OCI-M2 (cell line): Measurements from ENCODE around the gene MRPL4.

Experiments
- DNase-seq: peaks from one replicate; lab custom pipeline; 2025; ENCODE audit not compliant: unreplicated experiment; lab: John Stamatoyannopoulos, UW

Gene MRPL4

DNA sequence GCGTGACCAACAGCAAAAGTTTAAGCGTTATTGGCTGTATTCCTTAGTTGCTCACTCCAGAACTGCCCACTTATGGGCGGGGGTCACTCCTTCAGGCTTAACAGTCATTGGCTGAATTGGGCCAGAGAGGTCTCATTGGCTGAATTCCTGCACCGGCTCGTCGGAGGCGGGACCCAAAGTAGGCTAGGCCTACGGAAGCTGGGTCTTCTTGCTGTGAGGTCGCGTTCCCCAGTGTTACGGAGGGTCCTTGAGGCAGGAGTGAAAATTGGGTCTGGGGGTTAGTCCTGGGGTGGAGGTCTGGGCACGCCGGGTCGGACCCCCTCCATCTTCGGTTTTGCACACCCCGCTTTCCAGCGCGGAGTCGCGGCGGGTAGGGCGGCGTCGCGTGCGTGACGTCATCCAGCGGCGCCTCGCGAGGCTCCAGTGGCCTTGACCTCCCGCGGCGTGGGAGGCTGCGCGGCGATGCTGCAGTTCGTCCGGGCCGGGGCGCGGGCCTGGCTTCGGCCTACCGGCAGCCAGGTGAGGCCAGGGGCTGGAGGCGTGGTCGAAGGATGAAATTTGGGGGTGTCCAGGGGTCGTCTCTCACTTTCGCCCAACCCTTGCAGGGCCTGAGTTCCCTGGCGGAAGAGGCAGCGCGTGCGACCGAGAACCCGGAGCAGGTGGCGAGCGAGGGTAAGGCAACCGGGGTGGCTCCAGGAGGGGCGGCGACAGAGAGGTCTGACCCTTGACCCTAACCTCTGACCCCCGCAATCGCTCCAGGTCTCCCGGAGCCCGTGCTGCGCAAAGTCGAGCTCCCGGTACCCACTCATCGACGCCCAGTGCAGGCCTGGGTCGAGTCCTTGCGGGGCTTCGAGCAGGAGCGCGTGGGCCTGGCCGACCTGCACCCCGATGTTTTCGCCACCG is at the start of gene MRPL4:
Gene MRPL4, plus strand, starts transcription at position 423 of the 903 bp plus-strand sequence. Its CDS starts 40 bp downstream, at position 463.
- peak; percentile 100 for DNase-seq

DNA sequence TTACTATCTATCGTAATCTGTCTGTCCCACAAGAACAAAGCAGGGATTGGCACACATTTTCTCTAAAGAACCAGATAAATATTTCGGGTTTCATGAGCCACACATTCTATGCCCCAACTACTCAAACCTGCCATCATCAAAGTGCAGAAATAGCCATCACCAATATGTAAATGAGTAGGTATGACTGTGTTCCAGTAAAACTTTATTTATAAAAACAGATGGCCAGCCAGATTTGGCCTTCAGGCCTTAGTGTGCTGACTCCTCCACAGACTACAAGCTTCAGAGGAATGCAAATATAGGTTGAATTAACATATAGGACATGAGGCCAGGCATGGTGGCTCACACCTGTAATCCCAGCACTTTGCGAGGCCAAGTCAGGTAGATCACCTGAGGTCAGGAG is 48.3 kb upstream of the MRPL4 start:
- no peak for DNase-seq

DNA sequence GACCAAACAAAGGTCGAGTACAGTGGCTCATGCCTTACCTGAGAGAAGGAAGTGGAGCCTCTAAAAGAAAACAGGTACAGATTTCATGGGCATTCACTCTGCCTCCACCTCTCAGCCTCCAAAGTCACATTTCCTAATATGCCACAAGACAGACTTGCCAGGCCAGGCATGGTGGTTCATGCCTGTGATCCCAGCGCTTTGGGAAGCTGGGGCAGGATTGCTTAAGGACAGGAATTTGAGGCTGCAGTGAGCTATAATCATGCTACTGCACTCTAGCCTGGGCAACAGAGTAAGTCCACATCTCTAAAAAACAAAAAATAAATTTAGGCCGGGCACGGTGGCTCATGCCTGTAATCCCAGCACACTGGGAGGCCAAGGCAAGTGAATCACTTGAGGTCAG is 46.4 kb upstream of the MRPL4 start:
- DNase-seq, result no peak

DNA sequence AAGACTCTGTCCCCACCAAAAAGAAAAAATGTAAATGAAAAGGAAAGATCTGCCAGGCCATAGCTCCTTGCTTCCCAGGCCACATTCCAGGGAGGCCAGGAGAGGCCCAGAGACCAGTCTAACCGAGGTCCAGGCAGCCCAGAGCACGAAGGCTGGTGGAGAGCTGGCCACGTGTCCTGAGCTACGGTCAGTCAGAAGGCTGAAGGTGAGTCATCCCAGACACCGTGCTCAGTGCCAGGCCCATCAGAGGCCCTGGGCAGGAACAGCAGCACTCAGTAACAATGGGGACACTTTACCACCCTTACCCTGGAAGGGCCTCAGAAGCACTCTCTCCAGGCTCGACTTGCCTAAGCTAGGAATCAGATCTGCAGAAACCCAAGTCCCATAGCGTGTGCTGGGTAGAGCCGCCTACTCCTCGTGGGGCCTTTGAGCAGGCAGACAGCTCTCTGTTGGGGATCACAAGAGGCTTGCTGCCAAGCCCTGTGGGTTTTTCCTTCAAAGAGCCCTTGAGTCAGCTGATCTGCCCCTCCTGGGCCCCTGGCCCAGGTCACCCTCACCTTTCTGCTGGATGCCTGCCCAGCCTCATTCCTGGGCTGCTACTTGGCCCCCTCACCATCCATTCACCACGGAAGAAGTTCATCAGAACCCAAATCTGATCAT is 45.7 kb upstream of the MRPL4 start:
- no peak for DNase-seq

DNA sequence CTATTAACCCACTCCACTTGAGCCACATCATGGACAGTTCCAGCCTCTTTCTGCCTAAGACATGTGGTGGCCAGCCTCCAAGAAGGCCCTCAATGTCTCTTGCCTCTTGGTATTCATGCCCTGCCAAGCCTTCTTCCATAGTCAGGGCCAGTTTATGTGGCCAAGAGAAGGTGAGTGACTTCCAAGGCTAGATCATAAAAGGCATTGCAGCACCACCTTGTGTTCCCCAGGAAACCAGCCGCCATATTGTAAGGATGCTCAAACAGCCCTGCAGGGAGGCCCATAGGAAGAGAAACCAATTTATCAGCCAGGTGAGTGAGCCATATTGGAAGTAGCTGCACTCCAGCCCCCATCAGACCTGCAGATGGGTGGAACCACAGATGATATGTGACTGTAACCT is 45.0 kb upstream of the MRPL4 start:
- no peak for DNase-seq

DNA sequence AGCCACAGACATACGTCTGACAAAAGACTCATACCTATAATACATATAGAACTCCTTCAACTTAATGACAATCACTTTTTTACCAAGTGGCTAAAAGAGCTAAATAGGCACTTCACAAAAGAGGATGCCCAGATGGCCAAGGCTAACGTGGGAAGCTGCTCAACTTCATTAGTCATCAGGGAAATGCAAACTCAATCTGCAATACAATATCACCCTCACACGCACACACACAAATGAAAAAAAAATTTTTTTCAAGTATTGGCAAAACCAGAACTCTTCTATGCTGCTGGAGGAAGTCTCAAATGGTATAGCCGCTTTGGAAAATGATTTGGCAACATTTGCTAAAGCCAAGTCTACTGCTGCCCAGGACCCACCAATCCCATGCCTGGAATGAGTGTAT is 42.7 kb upstream of the MRPL4 start:
- DNase-seq, result no peak

DNA sequence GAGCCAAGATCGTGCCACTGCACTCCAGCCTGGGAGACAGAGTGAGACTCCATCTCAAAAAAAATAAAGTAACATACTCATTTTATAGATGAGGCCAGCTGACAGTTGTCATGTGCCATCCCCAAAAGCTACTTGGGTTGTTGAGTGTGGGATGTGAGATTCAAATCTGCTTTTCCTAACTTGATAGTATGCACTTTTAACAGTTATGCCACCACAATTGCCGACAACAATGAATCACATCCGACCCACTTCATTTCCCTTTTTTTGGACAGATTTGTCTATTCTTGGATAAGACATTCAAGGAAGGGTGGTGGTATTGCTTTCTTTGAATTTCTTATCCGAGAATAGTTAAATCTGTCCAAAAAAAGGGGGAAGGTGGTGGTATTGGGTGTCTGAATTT is 41.0 kb upstream of the MRPL4 start:
- DNase-seq, result no peak

DNA sequence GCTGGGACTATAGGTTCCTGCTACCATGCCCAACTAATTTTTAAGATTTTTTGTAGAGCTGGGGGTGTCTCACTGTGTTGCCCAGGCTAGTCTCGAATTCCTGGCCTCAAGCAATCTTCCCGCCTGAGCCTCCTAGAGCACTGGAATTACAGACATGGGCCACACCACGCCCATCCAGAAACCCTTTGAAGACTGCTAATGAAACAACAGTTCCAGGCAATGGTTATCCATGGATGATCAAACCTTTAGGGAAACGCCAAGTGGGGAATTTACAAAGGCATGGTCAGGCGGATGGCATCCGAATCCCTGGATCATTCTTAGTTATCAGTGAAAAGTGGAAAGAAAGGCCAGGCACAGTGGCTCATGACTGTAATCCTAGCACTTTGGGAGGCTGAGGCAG is 40.3 kb upstream of the MRPL4 start:
- DNase-seq, result no peak

DNA sequence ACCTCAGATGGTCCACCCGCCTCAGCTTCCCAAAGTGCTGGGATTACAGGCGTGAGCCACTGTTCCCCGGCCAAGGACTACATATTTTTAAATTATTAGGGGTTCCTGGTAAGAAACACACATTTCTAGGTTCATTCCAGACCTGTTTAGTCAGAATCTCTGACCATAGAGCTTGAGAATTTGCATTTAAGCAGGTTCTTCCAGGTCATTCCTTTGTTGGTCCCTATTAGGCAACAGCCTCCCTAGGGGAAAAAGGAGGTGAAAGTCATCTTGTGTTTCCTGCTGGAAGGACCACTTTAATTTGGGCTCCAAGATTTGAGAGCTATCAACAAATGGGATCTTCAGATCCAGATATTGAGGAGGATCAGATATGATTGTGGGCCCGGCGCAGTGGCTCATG is 37.2 kb upstream of the MRPL4 start:
- DNase-seq, result no peak

DNA sequence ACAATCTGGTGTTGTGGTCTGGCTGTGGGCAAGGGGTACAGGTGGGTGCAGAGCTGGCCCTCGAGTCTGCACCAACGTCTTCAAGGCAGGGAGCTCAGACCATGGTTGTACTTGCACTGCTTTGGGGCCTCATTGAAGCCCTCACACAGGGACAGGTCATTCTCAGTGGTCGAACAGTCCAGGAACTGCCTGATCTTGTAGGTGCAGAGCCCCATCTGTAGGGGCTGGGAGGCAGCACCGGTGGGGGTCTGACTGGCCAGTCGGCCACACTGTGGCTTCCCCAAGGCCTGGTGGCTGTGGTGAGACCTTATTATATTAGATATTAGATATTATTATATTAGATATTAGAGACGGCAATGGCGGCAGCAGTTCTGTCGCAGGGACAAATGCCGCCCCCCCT is 34.9 kb upstream of the MRPL4 start:
- DNase-seq, result no peak

DNA sequence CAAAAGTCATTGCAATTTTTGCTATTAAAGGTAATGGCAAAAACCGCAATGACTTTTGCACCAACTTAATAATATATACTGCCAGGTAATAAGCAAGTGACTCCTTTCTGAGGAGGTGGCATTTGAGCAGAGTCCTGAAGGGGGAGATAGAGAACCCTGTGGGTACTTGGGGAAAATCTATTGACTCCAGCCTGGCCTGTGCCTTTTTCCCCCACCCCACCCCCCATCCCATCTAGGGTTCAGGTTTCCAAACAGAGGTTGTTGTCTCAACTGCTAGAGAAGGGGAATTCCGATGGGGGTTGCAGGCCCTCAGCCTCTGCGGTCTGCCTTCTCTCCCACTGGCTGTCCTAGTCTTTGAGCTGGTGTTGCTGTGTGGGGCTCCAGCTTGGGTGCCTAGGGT is 32.3 kb upstream of the MRPL4 start:
- no peak for DNase-seq

DNA sequence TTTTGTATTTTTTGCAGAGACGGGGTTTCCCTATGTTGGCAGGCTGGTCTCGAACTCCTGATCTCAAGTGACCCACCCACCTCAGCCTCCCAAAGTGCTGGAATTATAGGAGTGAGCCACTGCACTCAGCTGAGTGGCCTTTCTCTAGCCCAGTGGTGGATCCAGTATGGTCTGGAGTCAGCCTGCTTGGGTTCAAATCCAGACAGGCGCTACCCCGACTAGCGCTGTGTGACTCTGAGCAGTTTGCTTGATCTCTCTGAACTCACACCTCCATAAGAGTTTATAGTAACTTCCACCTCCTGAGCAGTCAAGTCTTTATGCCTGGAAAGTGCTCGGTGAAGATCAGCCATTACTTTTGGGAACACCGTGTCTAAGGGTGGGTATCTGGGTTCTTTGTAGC is 31.3 kb upstream of the MRPL4 start:
- no peak for DNase-seq

DNA sequence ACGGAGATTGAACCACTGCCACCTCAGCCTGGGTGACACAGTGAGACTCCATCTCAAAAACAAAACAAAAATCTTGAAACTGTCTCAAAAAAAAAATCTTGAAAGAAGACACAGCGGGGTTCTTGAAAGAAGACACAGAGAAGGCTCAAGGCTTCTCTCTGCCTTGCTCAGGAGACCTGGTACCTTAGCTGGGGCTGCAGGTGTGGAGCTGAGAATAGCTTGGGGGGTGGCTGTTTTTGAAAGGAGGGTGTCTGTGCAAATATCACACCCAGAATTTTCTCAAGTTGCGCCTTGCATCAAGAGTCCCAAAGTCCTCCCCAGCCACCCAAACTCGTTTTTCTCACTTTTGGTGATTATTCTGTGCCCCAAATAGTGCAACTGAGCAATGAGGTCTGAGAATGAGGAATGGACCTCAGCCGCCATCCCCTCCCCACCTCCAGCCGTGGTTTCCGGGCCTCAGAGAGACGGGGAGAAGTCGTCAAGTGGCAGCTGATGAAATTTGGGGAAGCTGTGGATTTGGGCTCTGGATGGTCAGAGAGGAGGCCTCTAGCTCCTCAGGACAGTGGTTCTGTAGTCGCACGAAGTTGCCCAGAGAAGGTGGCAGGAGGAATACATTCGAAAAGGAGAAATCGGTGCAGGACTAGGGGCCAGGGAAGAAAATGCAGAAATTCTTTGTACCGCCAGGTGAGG is 29.7 kb upstream of the MRPL4 start:
- DNase-seq, result no peak

DNA sequence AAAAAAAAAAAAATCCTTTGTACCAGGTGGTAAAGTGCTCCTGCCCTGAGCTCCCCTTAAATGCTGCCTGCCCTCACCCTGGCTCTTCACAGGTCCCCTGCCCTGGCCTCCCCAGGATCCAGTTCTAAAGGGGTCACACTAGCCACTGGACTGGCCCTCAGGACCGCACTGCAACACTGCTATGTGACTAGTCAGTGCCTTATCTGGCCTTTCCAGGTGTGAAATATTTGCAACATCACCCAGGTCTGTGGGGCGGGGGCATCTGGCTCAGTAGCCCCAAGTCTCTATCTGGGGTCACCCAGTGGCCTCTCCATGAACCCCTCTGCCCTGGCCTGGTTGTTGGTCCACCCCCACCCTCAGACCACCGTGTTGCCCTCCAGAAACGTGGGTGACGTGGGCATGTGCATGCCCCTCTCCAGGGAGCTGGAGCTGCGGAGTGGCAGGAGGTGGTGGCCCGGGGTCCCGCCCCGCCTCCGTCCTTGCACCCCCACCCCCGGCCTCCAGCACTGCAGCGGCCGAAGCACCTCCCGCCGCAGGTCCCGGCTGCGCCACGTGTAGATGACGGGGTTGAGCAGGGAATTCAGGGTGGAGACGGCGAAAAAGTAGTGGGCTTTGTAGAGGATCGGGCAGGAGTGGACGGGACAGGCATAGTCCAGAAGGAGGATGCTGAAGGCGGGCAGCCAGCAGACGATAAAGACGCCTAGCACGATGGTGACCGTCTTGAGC is 28.4 kb upstream of the MRPL4 start:
- DNase-seq, result no peak

DNA sequence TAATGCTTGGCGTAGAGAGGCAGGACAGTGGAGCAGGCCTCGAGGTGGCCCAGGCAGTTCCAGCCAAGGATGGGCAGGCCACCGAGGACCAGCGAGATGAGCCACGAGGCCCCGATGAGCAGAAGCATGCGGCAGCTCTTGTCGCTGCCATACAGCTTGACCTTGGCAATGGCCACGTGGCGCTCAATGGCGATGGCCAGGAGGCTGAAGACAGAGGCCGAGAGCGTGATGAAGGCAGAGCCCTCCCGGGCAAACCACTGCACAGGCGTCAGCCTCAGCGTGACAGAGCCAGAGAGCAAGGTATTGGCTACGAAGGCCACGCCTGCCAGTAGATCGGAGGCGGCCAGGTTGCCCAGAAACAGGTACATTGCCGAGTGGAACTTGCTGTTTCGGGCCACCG is 27.7 kb upstream of the MRPL4 start:
- DNase-seq, result no peak

DNA sequence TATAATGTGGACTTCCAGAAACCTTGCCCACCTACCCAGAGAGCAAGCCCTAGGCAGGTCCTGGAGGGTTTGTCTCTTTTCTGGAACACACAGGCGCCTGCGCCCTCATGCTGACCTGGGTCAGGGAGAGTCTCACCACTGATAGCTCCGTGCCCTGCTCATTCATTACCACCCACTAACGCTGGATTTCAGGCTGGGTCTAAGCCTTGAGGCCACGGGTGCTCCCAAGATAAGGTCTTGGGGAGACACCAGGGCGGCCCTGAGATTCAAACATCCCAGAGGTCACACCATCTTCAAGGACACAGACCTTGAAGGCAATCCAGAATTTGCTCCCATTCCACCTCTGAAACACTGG is 26.0 kb upstream of the MRPL4 start:
- no peak for DNase-seq

DNA sequence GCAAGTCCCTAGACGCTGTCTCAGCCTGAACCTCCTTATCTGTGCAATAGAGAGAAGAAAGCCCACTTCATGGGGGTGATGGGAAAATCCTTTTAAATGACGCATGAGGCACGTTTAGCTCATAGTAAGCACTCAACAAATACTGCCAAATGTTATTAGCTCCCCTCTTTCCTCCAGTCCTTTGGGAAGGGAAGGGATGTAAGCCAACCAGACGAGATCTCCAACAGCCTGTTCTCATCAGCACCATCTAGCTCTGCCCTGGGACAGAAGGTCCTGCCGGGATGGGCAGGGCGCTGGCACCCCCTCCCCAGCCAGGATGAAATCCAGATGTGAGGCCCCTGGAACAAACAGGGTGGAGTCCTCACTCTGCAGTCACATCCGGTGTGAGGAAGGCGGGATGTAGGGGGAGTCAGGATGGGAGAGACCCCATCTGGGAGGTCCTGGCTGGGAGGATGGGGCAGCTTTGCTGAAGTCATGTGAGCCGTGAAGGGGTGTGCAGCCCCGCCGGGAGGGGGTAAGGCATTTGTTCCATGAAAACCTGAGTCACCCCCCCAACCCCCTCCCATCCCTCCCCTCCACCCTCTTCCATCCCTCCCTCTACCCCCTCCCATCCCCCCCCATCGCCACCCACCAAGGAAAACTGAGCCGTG is 25.5 kb upstream of the MRPL4 start:
- DNase-seq, result no peak

DNA sequence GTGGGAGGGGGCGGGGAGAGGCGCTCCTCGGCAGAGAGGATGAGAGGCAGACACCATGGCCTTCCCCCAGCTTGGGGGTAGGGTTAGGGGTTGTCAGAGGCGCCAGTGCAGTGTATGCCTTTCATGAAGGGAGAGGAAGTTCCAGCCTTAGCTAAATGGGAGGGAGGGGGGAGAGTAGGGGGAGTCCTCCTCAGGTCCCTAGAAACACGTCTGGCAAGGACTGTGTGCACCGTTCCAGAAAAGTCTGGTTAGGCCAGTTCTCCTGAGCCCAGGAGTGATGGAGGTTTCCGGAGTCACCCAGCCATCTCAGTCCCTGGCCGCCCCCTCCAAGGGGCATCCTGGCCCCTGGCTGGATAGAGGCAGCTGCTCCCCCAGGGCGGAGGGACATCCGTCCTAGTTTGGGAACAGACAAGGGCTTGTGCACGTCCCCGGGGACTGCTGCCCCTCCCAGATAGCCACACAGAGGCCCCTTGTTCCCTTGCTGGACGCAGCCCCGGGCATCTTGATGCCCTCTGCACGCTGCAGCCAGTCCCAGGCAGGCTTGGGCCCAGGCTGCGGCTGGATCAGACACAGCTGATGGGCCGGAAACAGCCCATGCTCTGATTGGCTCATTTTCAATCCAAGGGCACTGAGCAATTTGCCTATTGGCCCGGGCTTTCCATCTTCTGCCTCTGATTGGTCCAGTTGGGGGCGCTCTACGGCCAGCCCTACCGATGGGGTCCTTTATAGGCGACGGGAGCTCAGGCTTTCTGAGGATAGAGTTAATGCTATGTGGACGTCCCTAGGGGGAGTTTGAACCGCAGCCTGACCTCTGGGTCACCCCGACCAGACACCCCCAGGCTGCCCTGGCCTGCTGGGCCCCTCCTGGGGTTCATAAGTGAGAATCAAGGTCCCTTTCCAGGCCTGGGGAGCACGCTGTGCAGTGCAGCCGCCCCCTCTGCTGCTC is 24.7 kb upstream of the MRPL4 start:
- no peak for DNase-seq

DNA sequence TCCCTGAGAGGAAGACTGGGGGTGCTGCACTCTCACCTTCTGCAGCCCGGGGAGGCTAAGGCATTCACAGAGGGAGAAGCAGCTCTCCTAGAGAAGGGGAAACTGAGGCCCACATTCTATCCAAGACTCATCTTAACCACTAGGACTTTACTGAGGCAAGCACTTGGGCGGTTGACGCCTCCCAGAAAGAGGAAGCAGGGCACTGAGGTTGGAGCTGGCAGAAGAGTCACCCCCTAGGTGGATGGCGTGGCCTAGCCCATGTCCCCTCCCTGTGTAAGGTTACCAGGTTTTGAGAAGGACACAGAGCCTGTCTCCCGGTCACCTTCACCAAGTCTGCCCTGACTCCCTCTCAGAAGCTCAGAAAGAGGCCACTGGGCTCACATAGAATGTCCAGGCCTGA is 23.6 kb upstream of the MRPL4 start:
- DNase-seq, result no peak

DNA sequence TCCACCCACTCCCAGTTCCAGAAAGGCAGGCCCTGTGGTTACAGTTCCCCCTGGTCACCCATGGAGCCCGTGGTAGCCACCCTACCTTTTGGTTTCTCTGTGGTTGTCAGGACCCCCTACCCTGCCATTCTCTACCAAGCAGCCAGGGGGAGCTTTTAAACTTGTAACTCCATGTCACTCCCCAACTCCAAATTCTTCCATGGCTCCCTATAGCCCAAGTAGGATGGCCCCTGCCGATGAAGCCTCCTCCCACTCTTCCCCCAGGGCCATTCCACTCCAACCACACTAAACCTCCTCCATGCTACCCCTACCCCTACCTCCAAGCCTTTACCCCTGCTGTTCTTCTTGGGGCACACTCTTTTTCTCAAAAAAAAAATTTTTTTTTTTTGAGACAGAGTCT is 23.1 kb upstream of the MRPL4 start:
- DNase-seq, result peak; percentile 88
